ENCODE measurements around the gene MRPS6. TPM values are rescaled to one million over a fixed set of nuclear protein-coding genes. Genes with fewer than 3 reads are reported as not detected.

Gene MRPS6
- total RNA-seq, 1 experiment from 2014 or later: 41.0 TPM

DNA sequence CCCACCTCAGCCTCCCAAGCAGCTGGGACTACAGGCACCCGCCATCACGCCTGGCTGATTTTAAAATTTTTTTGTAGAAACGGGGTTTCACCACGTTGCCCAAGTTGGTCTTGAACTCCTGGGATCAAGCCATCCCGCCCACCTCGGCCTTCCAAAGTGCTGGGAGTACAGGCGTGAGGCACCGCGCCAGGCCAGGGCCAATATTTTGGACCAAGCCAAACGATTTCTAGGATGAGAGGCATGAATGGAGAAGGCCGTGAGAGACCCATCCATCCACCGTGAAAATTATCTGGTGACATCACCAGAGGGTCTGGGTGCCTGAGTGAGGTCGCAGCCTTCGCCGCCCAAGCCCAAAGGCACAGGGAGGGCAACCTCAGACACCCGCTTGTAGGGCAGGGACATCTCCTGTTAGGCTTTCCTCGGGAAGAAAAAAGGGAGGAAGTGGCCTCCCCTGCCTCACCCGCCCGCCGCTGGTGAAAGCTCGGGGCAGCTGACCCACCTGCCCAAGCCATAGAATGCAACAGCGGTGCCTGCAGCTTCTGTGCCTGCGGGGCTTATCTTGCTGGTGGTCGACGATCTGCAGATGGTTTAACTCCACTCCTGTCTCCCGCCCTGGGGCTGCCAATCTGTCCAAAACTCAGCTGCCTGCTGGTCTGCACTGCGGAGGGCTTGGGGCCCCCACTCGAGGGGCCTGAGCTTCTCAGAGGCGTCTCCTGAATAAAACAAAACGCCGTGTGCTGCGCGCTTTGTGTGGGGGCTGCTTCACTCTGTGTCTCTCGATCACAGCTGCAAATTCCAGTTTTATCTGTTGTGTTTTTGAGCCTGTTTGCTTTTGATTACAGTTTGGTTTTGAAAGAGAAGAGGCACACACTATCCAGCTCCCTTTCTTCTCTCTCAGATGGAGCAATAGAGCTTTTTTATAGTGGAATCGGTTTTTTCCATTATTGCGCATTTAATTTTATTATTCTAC, 85.8 kb downstream of the MRPS6 start:
- Histone ChIP-seq H4K20me1 (ENCODE audit: insufficient read depth) (no peaks in the 10 kb centered on the region), H3K36me3 (ENCODE audit: low read depth) (no peaks in the 10 kb centered on the region), H3K4me2 (no peak overlapping the region), H3K9me2 (ENCODE audit: insufficient read depth) (no peaks in the 10 kb centered on the region), H3K79me2 (ENCODE audit: low read depth) (no peaks in the 10 kb centered on the region), H3K27me3 (ENCODE audit: insufficient read depth, low read depth) (no peaks in the 10 kb centered on the region), H2AFZ (no peak overlapping the region), H3K4me1 (replicated peaks; ENCODE audit: insufficient read depth) (no peaks in the 10 kb centered on the region), H3K9me3 (ENCODE audit: insufficient read depth, low read depth) (no peaks in the 10 kb centered on the region), H3K4me3 (no peak overlapping the region), H3K27ac (no peak overlapping the region), H3F3A (ENCODE audit: insufficient read depth, low read depth) (no peaks in the 10 kb centered on the region)
- no peak for DNase-seq
- ChIA-PET CTCF (no interaction called here), POLR2A (ENCODE audit: unreplicated experiment) (no interaction called here)
- intact Hi-C loops (cut with micrococcal nuclease; ENCODE audit: unreplicated experiment): no loop called here
- BruUV-seq (replicated peaks): no TSS peak
- TF ChIP-seq EZH2 (IDR thresholded peaks at IDR 0.05; ENCODE audit: low read depth): no peak
- TF ChIP-seq, protein P1, sequence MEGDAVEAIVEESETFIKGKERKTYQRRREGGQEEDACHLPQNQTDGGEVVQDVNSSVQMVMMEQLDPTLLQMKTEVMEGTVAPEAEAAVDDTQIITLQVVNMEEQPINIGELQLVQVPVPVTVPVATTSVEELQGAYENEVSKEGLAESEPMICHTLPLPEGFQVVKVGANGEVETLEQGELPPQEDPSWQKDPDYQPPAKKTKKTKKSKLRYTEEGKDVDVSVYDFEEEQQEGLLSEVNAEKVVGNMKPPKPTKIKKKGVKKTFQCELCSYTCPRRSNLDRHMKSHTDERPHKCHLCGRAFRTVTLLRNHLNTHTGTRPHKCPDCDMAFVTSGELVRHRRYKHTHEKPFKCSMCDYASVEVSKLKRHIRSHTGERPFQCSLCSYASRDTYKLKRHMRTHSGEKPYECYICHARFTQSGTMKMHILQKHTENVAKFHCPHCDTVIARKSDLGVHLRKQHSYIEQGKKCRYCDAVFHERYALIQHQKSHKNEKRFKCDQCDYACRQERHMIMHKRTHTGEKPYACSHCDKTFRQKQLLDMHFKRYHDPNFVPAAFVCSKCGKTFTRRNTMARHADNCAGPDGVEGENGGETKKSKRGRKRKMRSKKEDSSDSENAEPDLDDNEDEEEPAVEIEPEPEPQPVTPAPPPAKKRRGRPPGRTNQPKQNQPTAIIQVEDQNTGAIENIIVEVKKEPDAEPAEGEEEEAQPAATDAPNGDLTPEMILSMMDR (conservative IDR thresholded peaks at IDR 0.05): no peak

DNA sequence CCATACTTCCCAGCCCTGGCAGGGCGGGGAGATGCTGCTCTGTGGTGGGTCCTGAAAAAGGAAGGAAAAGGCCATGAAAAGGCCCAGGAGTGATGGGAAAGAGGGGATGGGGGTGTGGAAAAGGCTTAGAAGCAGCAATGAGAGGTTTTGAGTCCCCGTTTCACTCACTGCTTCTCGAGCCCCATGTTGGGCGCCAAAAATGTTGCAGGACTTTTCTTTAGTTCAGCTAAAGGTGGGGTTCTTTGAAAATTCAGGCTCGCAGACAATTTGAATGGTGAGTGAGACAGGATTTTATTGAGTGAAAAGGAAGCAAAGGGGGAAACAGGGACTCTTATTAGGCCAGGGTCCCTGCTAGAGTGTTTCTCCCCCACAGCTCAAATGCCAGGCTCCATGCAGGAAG, 93.1 kb downstream of the MRPS6 start:
- Histone ChIP-seq H4K20me1 (ENCODE audit: insufficient read depth) (no peaks in the 10 kb centered on the region), H3K9me2 (ENCODE audit: insufficient read depth) (no peaks in the 10 kb centered on the region), H3K27ac (no peak overlapping the region), H3K9me3 (ENCODE audit: insufficient read depth, low read depth) (no peaks in the 10 kb centered on the region; the same call in none of the 2 replicates), H3K36me3 (ENCODE audit: low read depth) (no peaks in the 10 kb centered on the region), H2AFZ (no peak overlapping the region), H3K4me2 (no peak overlapping the region), H3F3A (ENCODE audit: insufficient read depth, low read depth) (no peaks in the 10 kb centered on the region), H3K27me3 (ENCODE audit: insufficient read depth, low read depth) (no peaks in the 10 kb centered on the region), H3K4me1 (replicated peaks; ENCODE audit: insufficient read depth) (no peaks in the 10 kb centered on the region), H3K79me2 (ENCODE audit: low read depth) (no peaks in the 10 kb centered on the region), H3K4me3 (no peak overlapping the region)
- DNase-seq: no peak
- BruUV-seq (replicated peaks): no TSS peak
- intact Hi-C loops (cut with micrococcal nuclease; ENCODE audit: unreplicated experiment): no loop called here
- ChIA-PET POLR2A (ENCODE audit: unreplicated experiment) (interaction anchor here (0.7 kb wide), 1 partner anchor 774 kb away, joined by 8 read pairs; no protein-coding TSS in a partner anchor), CTCF (no interaction called here)
- TF ChIP-seq, protein P1 (conservative IDR thresholded peaks at IDR 0.05): no peak
- TF ChIP-seq EZH2 (IDR thresholded peaks at IDR 0.05; ENCODE audit: low read depth): no peak

DNA sequence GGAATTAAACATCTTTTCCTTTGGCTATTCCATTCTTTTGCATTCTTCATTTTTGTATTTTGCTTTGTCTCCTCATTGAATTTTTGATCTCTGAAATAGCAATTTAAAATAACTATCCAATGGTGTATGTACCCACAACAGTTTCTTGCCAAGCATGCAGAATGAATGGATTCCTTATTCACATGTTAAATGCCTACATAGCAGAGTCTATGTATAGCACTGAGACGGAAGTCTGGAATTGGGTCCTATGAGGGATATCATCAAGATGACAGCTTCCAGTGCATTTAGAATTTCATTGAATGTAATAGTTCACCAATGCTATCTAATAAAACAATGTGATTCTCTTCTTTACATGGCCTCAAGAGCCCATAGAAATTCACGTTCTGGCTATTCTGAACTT, 97.5 kb downstream of the MRPS6 start:
- no peaks in the 10 kb centered on the region for H4K20me1 ChIP-seq (ENCODE audit: insufficient read depth)
- intact Hi-C loops (cut with micrococcal nuclease; ENCODE audit: unreplicated experiment): no loop called here
- POLR2A ChIA-PET (ENCODE audit: unreplicated experiment): no interaction called here
- peaks cover 5% of the 10 kb centered on the region for H3K9me3 ChIP-seq (ENCODE audit: insufficient read depth, low read depth)
- H3K4me2 ChIP-seq: no peak overlapping the region
- no TSS peak for BruUV-seq (replicated peaks)
- no peaks in the 10 kb centered on the region for H3K9me2 ChIP-seq (ENCODE audit: insufficient read depth)
- no peak overlapping the region for H3K4me3 ChIP-seq
- H3F3A ChIP-seq (ENCODE audit: insufficient read depth, low read depth): no peaks in the 10 kb centered on the region
- no peak overlapping the region for H3K27ac ChIP-seq
- no peak for DNase-seq
- no peaks in the 10 kb centered on the region for H3K4me1 ChIP-seq (replicated peaks; ENCODE audit: insufficient read depth)
- H3K36me3 ChIP-seq (ENCODE audit: low read depth): no peaks in the 10 kb centered on the region
- CTCF ChIA-PET: no interaction called here
- TF ChIP-seq, protein P1 (conservative IDR thresholded peaks at IDR 0.05): no peak
- no peak for TF ChIP-seq EZH2 (IDR thresholded peaks at IDR 0.05; ENCODE audit: low read depth)
- H2AFZ ChIP-seq: no peak overlapping the region
- no peaks in the 10 kb centered on the region for H3K27me3 ChIP-seq (ENCODE audit: insufficient read depth, low read depth)
- no peaks in the 10 kb centered on the region for H3K79me2 ChIP-seq (ENCODE audit: low read depth)

Data from PC-9 (cell line).